ENCODE data around the gene HSD11B2. TPM values are rescaled to one million over a fixed set of nuclear protein-coding genes. Genes with fewer than 3 reads are reported as not detected.
"Not testable (repeated sequence)": the region's sequence is repeated elsewhere in the genome, so short reads cannot be mapped to it uniquely, and the experiment has no call there.

HSD11B2 gene
- polyA plus RNA-seq, 3 donors: 44.9 to 77.6 (median 57.3) TPM

GRCh38 chr16:67409631-67410030 is 21.3 kb upstream of the HSD11B2 start:
- DNase-seq: no peak

DNA sequence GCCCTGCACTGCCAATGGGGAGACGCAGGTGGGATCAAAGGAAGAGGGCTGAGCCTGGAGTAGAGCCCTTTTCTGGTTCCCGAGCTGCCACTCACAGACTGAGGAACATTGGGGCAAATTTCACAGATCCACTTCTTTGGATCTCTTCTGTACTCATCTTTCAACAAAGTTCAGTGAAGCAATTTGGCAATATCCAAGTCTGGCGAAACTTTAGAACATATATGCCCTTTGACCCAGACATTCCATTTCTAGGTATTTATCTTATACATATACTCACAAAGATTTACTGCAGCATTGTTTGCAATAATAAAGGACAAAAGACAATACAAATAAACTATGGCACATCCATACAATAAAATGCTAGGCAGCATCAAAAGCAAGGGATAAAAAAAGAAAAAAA is 19.6 kb upstream of the HSD11B2 start:
- DNase-seq: no peak

- no peak for DNase-seq
Observed at GRCh38 chr16:67412294-67412693, 18.6 kb upstream of the HSD11B2 start.

- no peak for DNase-seq
Observed at GRCh38 chr16:67413978-67414911, 16.7 kb upstream of the HSD11B2 start.

DNA sequence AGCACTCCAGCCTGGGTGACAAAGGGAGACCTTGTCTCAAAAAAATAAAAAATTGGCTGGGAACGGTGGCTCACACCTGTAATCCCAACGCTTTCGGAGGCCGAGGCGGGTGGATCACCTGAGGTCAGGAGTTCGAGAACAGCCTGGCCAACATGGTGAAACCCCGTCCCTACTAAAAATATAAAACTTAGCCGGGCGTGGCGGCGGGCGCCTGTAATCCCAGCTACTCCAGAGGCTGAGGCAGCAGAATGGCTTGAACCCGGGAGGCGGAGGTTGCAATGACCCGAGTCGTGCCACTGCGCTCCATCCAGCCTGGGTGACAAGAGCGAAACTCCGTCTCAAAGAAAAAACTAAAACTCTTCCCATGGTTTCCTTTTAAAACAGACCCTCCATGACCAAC is 15.5 kb upstream of the HSD11B2 start:
- DNase-seq: not testable (repeated sequence)

- peak; percentile 71 for DNase-seq
Observed at GRCh38 chr16:67415872-67416793, 14.8 kb upstream of the HSD11B2 start, which contains the start of gene ZDHHC1. TSS of gene ZDHHC1 (minus strand) at chr16:67416477. CDS start at chr16:67407775, 8,702 bp downstream.

- DNase-seq: no peak
Observed at GRCh38 chr16:67417333-67418061, 13.4 kb upstream of the HSD11B2 start.

DNA sequence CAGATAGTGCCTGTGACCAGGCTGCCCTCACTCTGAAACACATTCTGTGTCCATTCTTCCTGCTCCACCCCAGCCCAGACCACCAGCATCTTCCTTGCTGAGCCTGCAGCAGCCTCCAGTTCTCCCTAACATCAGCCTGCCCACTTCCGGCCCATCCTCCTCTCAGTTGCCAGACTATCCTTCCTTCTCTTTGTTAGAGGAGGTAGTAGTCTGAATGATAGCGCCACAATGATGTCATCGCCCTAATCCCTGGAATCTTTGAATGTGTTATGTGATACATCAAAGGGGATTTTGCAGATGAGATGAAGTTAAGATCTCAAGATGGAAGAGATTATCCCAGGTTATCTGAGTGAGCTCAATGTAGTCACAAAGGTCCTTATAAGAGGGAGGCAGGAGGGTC is 11.4 kb upstream of the HSD11B2 start:
- no peak for DNase-seq

DNA sequence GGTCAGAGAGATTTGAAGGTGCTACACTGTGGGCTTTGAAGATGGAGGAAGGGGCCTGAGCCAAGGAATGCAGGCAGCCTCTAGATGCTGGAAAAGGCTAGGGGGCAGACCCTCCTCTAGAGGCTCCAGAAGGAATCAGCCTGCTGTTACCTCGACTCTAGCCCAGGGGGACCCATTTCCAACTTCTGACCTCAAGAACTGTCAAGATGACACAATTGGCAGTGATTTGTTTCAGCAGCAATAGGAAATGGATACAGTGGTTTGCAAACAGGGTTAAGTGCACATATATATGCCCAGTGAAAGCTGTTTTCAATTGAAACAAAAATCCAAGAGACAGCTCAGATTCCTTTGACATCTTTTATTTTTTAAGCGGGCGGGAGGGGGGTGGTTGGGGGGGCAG is 11.0 kb upstream of the HSD11B2 start:
- no peak for DNase-seq

- DNase-seq: no peak
Observed at GRCh38 chr16:67421030-67421429, 9.9 kb upstream of the HSD11B2 start.

DNA sequence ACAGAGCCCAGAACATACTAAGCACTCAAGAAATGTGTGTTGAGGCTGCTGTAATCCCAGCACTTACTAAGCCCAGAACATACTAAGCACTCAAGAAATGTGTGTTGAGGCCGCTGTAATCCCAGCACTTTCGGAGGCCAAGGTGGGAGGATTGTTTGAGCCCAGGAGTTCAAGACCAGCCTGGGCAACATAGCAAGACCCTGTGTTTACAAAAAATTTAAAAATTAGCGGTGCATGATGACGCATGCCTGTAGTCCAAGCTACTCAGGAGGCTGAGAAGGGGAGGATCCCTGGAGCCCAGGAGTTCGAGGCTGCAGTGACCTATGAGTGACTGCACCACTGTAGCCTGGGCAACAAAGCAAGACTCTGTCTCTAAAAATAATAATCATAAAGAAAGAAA is 7.9 kb upstream of the HSD11B2 start:
- no peak for DNase-seq

GRCh38 chr16:67423611-67424260 is 7.2 kb upstream of the HSD11B2 start:
- DNase-seq: no peak

GRCh38 chr16:67424261-67424615 is 6.7 kb upstream of the HSD11B2 start:
- no peak for DNase-seq

- no peak for DNase-seq
Observed at GRCh38 chr16:67425061-67425460, 5.9 kb upstream of the HSD11B2 start.

- no peak for DNase-seq
Observed at GRCh38 chr16:67425580-67425979, 5.3 kb upstream of the HSD11B2 start.

GRCh38 chr16:67426022-67426421 is 4.9 kb upstream of the HSD11B2 start:
- no peak for DNase-seq

- no peak for DNase-seq
Observed at GRCh38 chr16:67426950-67427349, 4.0 kb upstream of the HSD11B2 start.

- DNase-seq: peak; percentile 75
Observed at GRCh38 chr16:67428146-67428731, 2.7 kb upstream of the HSD11B2 start.

DNA sequence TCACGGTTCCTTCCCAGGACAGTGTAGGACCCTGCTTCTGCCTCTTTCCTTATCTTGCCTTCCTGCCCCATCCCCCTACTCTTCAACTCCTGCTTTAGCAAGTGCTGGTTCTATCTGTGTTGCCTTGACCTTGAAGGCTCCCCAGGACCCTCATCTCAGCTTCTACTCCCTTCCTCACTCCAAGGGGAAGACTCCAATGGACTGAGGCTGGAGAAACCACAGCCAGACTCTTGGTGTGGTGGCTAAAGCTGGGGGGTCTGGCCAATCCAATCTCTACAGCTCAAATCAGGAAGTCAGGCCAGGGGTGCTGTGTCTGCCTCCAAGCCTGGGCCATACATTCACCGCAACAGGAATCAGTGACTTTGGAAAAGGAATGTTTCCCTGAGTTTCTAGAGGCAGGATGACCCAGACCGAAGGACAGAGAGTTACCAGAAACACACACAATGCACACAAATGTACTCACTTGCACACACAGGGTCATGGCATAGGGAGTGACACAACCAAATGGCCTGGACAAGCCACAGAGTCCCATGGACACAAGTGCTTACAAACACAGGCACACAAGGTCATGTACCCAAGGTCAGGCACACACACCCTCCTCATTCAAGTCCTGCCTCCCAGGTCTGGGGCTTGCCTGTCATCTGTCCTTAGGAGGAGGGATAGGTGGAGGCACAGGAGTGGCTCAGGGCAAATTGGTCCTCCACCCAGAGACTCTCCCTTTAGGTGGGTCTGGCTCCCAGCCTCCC is 1.7 kb upstream of the HSD11B2 start:
- no peak for DNase-seq

DNA sequence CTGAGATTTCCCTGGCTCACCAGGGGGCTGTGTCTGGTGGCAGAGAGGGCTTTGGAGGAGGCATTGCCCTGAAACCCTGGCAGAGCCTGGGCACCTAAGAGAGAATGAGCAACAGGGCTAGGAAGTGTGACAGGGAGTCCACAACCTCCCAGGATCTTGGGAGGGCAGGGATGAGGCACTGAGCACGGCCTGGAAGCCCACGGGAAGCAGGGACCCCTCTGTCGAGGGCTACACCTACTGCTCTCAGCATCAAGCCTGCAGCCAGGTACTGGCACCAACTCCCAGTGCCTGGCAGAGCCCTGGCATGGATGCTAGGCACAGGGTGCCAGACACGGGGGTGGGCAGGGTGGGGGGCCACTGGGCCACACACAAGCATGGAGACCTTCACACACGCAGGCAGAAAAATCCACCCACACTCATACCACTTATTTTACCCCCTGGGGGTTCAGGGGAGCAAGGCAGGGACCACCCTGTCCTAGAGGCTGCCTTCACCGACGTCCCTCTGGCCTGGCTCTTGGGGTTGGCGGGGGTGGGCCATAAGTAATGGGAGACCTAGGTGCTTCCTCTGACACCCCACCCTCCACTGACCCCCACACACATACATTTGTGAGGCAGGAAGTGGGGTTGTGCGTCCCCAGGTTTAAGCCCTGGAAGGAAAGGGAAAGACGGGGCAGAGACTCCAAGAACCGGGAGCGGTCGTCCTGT is 970 bp upstream of the HSD11B2 start:
- DNase-seq: no peak
